Prostate gland (tissue), 2 donors: ENCODE data around the gene TNPO3. TPM values are rescaled to one million over a fixed set of nuclear protein-coding genes. Genes with fewer than 3 reads are reported as not detected.

Experiments used
- DNase-seq: peaks from one replicate; pipeline ENCODE4 v3.0.0-alpha.2; 2019; ENCODE audit warnings: low spot score
- H3K27ac ChIP-seq, 2 donors: fragments of 200-600 bp; sonication (generic); 2 replicates each; pipeline ENCODE4 v1.5.1; 2017 to 2019
- H3K27me3 ChIP-seq: fragments of 200-600 bp; sonication (generic); replicated peaks from 2 replicates; pipeline ENCODE4 v1.5.1; 2019; ENCODE audit not compliant: insufficient read depth
- H3K36me3 ChIP-seq, 2 donors: fragments of 200-600 bp; sonication (generic); 1 replicate in 1 of 2; 2 replicates in 1 of 2; pipeline versions ENCODE4 v1.5.1 to v1.8.1; 2017 to 2019
- H3K4me1 ChIP-seq: fragments of 200-600 bp; sonication (generic); replicated peaks from 2 replicates; pipeline ENCODE4 v1.5.1; 2019
- H3K4me3 ChIP-seq, 2 donors: fragments of 200-600 bp; sonication (generic); 2 replicates each; pipeline ENCODE4 v1.5.1; 2017 to 2019
- H3K9me3 ChIP-seq: fragments of 200-600 bp; sonication (generic); 2 replicates; pipeline ENCODE4 v1.5.1; 2017
- CTCF ChIP-seq, 4 experiments: fragments of 200-600 bp in 2 of 4; fragments of 450-650 bp in 2 of 4; sonication (generic) in 2 of 4; IDR thresholded peaks; 1 replicate in 3 of 4; 2 replicates in 1 of 4; pipeline ENCODE4 v1.5.1; 2016 to 2019; ENCODE audit warnings: antibody characterized with exemption in 4 of 4, mild to moderate bottlenecking in 2 of 4, moderate library complexity in 2 of 4
- POLR2A ChIP-seq: fragments of 450-650 bp; IDR thresholded peaks from one replicate; pipeline ENCODE4 v1.6.1; 2016; ENCODE audit warnings: antibody characterized with exemption, mild to moderate bottlenecking
- POLR2AphosphoS5 ChIP-seq: sonication (generic); formaldehyde crosslinking; IDR thresholded peaks from one replicate; pipeline ENCODE4 v1.6.1; 2017; ENCODE audit warnings: antibody characterized with exemption
- WGBS: methylation state at CpG from one replicate; pipeline ENCODE4 v1.1.5; 2018; 5-methylcytosine and 5-hydroxymethylcytosine counted together
- intact Hi-C: fragments of 100-400 bp; cut with DNase I; formaldehyde crosslinking; loops from one replicate; pipeline ENCODE4 v1.14.2; 2022
- total RNA-seq, 2 donors: library from RNA; depleted of rRNA; stranded (reverse); fragments of >200 nt; gene quantifications; one replicate each; pipeline ENCODE4 v1.1.0, GENCODE V29; 2016

Gene TNPO3
- total RNA-seq, 2 donors from 2014 or later = 32.2 to 42.3 TPM

DNA sequence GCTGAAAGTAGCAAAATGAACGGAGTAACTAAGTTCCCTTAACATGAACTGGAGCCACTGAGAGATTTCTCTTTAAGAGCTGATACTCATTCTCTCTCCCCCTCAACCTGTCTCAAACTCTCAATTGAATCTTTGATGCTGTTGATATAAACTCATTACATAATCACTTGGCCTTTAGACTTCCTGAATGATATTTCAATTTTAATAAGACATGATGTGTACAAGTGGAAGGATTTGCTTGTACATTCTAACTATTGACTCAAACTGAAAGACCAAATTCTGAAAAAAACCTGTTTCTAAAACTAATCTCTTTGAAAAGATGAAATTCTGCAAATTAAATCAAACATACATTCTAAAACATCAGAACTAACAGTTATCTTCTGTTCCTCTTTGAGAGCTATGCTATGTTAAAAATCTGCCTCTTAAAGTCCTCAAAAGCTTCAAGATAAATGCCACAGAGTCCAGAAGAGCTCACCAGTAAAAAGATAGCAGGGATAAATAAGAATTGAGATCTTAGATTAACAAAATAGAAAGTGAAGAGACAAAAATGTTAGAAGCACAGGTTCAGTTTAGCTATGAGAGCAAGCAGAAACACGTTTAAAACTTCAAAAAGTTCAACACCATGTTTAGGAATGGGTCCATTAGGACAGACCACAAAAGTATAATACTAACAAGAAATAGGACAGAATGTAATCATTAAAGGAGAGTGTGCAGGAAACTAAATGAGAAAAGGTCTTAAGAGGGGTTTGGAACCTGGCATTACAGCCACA, 46.1 kb downstream of the TNPO3 start:
- Histone ChIP-seq H3K4me1 (no peaks in the 10 kb centered on the region), H3K36me3 (peaks cover 0 to 2% of the 10 kb centered on the region in 2 donors), H3K4me3 (no peak overlapping the region), H3K27ac (no peak overlapping the region), H3K27me3 (no peaks in the 10 kb centered on the region), H3K9me3 (no peaks in the 10 kb centered on the region)
- no peak for DNase-seq
- TF ChIP-seq POLR2A = no peak
- TF ChIP-seq POLR2AphosphoS5 = no peak
- no peak for TF ChIP-seq CTCF (IDR thresholded peaks at IDR 0.05)
- intact Hi-C loops = no loop called here
- WGBS = 46% methylated on average over 2 of the region's 2 CpGs

DNA sequence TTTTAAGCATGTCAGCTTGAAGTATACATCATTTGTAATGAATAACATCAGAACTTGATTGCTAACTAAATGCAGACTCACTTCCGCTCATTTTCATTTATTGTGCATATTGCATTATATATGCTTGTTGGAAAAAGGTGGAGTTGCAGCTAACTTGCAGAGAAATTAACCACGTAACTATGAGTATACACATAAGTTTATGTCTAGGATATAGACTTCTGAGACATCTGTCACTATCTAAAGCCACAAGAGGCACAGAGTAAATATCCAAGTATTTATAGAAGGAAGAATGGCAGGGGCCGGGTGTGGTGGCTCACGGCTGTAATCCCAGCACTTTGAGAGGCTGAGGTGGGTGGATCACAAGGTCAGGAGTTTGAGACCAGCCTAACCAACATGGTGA, 47.3 kb downstream of the TNPO3 start:
- H3K27ac ChIP-seq = no peak overlapping the region
- no peak for DNase-seq
- WGBS = 96% methylated on average over 4 of the region's 4 CpGs
- no peaks in the 10 kb centered on the region for H3K36me3 ChIP-seq
- TF ChIP-seq POLR2A (no peak), POLR2AphosphoS5 (no peak), CTCF (IDR thresholded peaks at IDR 0.05) (no peak)
- H3K9me3 ChIP-seq = no peaks in the 10 kb centered on the region
- no peaks in the 10 kb centered on the region for H3K27me3 ChIP-seq
- no peaks in the 10 kb centered on the region for H3K4me1 ChIP-seq
- no peak overlapping the region for H3K4me3 ChIP-seq
- intact Hi-C loops = no loop called here

DNA sequence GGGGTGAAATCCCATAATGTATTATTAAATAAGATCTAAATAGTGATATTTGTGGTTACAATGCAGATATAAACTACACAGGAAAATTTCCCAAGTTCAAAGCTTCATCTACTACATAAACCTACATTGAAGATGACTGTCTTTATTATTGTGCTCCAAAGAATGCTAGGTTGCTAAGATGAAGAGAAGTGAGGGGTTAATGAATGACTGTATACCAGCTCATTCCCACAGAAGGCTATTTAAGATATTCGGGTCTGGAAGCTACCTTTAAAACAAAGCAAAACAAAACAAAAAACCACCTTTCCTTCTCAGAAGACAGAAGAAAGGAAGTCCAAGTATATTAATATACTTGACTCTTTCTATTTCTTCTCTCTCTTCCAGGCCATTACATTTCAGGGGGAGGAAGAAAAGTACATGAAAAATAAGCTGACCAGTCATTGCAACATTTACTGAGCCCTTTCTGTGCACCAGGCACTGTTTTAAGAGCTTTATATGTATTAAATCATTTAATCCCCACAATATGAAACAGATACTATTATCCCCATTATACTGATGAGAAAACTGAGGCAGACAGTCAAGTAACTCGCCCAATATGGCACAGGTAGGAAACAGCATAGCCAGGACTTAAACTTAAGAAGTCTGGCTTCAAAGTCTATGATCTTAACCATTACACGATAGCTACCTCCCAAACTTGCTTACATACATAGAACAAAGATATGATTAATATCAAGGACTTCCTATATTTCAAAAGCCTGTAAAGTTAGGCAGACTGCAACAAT, 48.1 kb downstream of the TNPO3 start:
- Histone ChIP-seq H3K27ac (no peak overlapping the region), H3K4me3 (no peak overlapping the region), H3K27me3 (no peaks in the 10 kb centered on the region), H3K4me1 (no peaks in the 10 kb centered on the region), H3K9me3 (no peaks in the 10 kb centered on the region), H3K36me3 (no peaks in the 10 kb centered on the region)
- intact Hi-C loops = no loop called here
- DNase-seq = no peak
- no peak for TF ChIP-seq POLR2AphosphoS5
- no peak for TF ChIP-seq CTCF (IDR thresholded peaks at IDR 0.05)
- no peak for TF ChIP-seq POLR2A
- WGBS = 74% methylated on average over 3 of the region's 3 CpGs

DNA sequence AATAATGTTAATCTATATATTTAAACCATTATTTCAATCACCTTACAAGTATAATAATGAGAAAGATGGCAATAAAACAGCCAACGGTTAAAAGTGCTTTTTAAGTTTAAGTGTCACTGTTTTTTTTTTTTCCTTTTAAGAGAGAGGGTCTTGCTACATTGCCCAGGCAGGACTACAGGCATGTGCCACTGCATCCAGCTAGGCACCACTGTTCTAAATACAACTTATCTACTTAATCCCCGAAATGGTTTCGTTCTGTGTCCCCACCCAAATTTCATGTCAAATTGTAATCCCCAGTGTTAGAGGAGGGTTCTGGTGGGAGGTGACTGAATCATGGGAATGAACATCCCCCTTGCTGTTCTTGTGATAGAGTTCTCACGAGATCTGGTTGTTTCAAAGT, 49.7 kb downstream of the TNPO3 start:
- TF ChIP-seq CTCF (IDR thresholded peaks at IDR 0.05) = no peak
- no peak for TF ChIP-seq POLR2A
- TF ChIP-seq POLR2AphosphoS5 = no peak
- WGBS = 89% methylated on average over 4 of the region's 4 CpGs
- intact Hi-C loops = no loop called here

More for the DNA sequence above, 49.7 kb downstream of the TNPO3 start:
- no peaks in the 10 kb centered on the region for H3K9me3 ChIP-seq
- H3K4me1 ChIP-seq = no peaks in the 10 kb centered on the region
- DNase-seq = no peak
- H3K27me3 ChIP-seq = no peaks in the 10 kb centered on the region
- H3K27ac ChIP-seq = no peak overlapping the region
- H3K4me3 ChIP-seq = no peak overlapping the region
- no peaks in the 10 kb centered on the region for H3K36me3 ChIP-seq
